Ovary (tissue), 3 donors: Measurements from ENCODE around the gene SLC26A1.

Experiments
- POLR2A ChIP-seq: fragments of 450-650 bp; IDR thresholded peaks from one replicate; pipeline ENCODE4 v1.6.1; 2017; ENCODE audit warnings: antibody characterized with exemption, mild to moderate bottlenecking, moderate library complexity
- TF ChIP-seq, protein P1 (sequence below), 3 donors: fragments of 450-650 bp in 2 of 3; fragments of 200-600 bp in 1 of 3; IDR thresholded peaks; one replicate each; pipeline versions ENCODE4 v1.5.1 to v1.8.0; 2016 to 2022; ENCODE audit warnings: antibody characterized with exemption in 3 of 3, mild to moderate bottlenecking in 1 of 3
- donor health status: DM: no; HTN: no; CAD: no.

DNA sequence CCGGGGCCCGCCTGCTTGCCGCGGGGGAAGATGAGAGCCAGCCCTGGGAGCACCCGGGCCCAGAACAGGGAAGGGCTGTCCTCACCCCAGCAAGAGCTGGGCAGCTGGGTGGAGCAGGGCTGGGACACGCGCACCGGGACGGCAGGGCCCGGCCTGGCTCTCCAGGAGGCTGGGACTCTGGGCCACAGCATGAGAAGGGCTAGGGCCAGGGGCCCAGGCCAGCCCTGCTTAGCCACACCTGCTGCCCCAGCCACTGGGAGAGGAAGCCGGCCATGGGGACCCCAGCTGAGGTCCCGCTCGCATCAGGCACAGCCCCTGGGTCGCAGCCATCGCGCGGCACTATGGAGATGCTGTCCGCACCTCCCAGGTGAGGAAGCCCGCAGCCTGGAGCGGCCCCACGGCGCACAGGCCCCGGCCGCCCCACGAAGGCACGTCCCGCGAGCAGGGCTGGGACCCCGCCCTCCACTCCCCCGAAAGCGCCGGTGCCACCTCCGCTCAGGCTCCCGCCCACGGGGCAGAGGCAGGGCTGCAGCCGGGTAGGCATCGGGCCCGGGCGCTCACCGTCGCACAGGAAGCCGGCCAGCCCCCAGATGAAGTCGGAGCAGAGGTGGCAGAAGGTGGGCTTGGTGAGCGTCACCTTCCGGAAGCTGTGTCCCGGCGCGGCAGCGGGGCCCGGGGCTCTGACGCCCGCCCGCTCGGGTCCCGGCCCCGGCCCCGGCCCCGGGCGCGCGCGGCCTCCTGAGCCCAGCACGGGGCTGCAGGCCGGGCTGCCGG lies 20.4 kb downstream of the SLC26A1 start:
- TF ChIP-seq, protein P1, sequence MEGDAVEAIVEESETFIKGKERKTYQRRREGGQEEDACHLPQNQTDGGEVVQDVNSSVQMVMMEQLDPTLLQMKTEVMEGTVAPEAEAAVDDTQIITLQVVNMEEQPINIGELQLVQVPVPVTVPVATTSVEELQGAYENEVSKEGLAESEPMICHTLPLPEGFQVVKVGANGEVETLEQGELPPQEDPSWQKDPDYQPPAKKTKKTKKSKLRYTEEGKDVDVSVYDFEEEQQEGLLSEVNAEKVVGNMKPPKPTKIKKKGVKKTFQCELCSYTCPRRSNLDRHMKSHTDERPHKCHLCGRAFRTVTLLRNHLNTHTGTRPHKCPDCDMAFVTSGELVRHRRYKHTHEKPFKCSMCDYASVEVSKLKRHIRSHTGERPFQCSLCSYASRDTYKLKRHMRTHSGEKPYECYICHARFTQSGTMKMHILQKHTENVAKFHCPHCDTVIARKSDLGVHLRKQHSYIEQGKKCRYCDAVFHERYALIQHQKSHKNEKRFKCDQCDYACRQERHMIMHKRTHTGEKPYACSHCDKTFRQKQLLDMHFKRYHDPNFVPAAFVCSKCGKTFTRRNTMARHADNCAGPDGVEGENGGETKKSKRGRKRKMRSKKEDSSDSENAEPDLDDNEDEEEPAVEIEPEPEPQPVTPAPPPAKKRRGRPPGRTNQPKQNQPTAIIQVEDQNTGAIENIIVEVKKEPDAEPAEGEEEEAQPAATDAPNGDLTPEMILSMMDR (IDR thresholded peaks at IDR 0.05): no peak
- TF ChIP-seq POLR2A: no peak
